SU-DHL-6 (cell line): ENCODE results near the gene MSTO1.

Experiments used
- H2AFZ ChIP-seq: fragments of 200-600 bp; sonication (generic); 2 replicates; pipeline ENCODE4 v1.6.1; 2014; ENCODE audit warnings: low read depth, mild to moderate bottlenecking, moderate library complexity, mixed read lengths, antibody characterized with exemption, low read length; ENCODE audit not compliant: severe bottlenecking
- H3F3A ChIP-seq: fragments of 200-600 bp; shearing (Covaris generic); 2 replicates; pipeline ENCODE4 v1.6.0; 2016; ENCODE audit warnings: antibody characterized with exemption, mild to moderate bottlenecking; ENCODE audit not compliant: insufficient read depth
- H3K27ac ChIP-seq: fragments of 200-600 bp; sonication (generic); 2 replicates; pipeline ENCODE4 v1.5.1; 2016; ENCODE audit warnings: low read depth, mild to moderate bottlenecking, low read length, moderate library complexity, mixed read lengths
- H3K27me3 ChIP-seq: fragments of 200-600 bp; sonication (generic), shearing (Covaris generic); 2 replicates; pipeline ENCODE4 v1.6.0; 2014; ENCODE audit warnings: mild to moderate bottlenecking, low read length
- H3K36me3 ChIP-seq: fragments of 200-600 bp; sonication (generic); 2 replicates; pipeline ENCODE4 v1.6.1; 2014; ENCODE audit warnings: mild to moderate bottlenecking, low read length, mixed read lengths
- H3K4me2 ChIP-seq: fragments of 300-600, 200-600 bp; shearing (Covaris generic), sonication (generic); 2 replicates; pipeline ENCODE4 v1.6.0; 2014; ENCODE audit warnings: low read length, low read depth, mild to moderate bottlenecking; ENCODE audit not compliant: poor library complexity, severe bottlenecking
- H3K4me3 ChIP-seq: fragments of 200-600 bp; sonication (generic); 2 replicates; pipeline ENCODE4 v1.5.1; 2014; ENCODE audit warnings: antibody characterized with exemption, low read length, mild to moderate bottlenecking, mixed read lengths; ENCODE audit not compliant: insufficient read depth, poor library complexity, severe bottlenecking
- H3K79me2 ChIP-seq: fragments of 200-600 bp; sonication (generic); 2 replicates; pipeline ENCODE4 v1.6.1; 2014; ENCODE audit warnings: mild to moderate bottlenecking, low read length, moderate library complexity; ENCODE audit not compliant: insufficient read depth
- H3K9ac ChIP-seq: fragments of 200-600 bp; sonication (generic); 2 replicates; pipeline ENCODE4 v1.7.0; 2014; ENCODE audit warnings: mild to moderate bottlenecking, low read length
- H3K9me2 ChIP-seq: fragments of 200-600 bp; sonication (generic); replicated peaks from 2 replicates; pipeline ENCODE4 v1.6.1; 2014; ENCODE audit warnings: low read length; ENCODE audit not compliant: insufficient read depth
- H3K9me3 ChIP-seq: fragments of 200-600 bp; sonication (generic); 2 replicates; pipeline ENCODE4 v1.6.1; 2014; ENCODE audit warnings: low read length, mixed read lengths; ENCODE audit not compliant: insufficient read depth
- H4K20me1 ChIP-seq: fragments of 200-600 bp; sonication (generic); 2 replicates; pipeline ENCODE4 v1.6.1; 2014; ENCODE audit warnings: low read depth, mild to moderate bottlenecking, antibody characterized with exemption, low read length, moderate library complexity, mixed read lengths
- EZH2phosphoT487 ChIP-seq: fragments of 200-600 bp; sonication (generic), shearing (Covaris generic); conservative IDR thresholded peaks from 2 replicates; pipeline ENCODE4 v1.6.1; 2018; ENCODE audit warnings: mild to moderate bottlenecking, antibody characterized with exemption, low read length, moderate library complexity, mixed read lengths
- TF ChIP-seq, protein P1 (sequence below): fragments of 200-600 bp; sonication (generic); IDR thresholded peaks from one replicate; pipeline ENCODE4 v1.5.1; 2017; ENCODE audit warnings: antibody characterized with exemption, mild to moderate bottlenecking, low read length, moderate library complexity; ENCODE audit not compliant: insufficient read depth, poor library complexity, severe bottlenecking

Gene MSTO1

DNA sequence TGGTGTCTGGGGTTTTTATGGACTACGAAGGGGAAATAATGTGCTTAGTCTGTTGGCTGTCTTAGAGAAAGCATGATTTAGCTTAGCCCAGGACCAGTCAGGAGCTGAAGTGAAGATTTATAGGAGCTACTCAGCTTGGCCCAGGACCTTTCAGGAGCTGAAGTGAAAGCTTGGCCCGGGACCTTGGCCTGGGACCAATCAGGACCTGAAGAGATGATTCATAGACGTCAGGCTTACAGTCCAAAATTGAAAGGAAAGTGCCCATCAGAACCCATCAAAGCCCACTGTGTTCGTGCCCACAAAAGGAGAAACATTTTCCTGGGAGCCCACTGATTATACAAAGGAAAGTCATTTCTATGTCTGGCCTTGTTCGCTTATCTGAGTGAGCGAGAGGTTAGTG is 35.6 kb downstream of the MSTO1 start:
- Histone ChIP-seq H3K9me2 (no peaks in the 10 kb centered on the region), H3K79me2 (no peaks in the 10 kb centered on the region), H3F3A (no peaks in the 10 kb centered on the region), H3K9ac (no peak overlapping the region), H3K4me2 (no peak overlapping the region), H4K20me1 (no peaks in the 10 kb centered on the region), H3K27ac (no peak overlapping the region), H3K27me3 (no peaks in the 10 kb centered on the region), H3K9me3 (peaks cover 17% of the 10 kb centered on the region; the same call in 1 of the 2 replicates), H3K4me3 (no peak overlapping the region), H2AFZ (no peak overlapping the region), H3K36me3 (no peaks in the 10 kb centered on the region)
- TF ChIP-seq, protein P1, sequence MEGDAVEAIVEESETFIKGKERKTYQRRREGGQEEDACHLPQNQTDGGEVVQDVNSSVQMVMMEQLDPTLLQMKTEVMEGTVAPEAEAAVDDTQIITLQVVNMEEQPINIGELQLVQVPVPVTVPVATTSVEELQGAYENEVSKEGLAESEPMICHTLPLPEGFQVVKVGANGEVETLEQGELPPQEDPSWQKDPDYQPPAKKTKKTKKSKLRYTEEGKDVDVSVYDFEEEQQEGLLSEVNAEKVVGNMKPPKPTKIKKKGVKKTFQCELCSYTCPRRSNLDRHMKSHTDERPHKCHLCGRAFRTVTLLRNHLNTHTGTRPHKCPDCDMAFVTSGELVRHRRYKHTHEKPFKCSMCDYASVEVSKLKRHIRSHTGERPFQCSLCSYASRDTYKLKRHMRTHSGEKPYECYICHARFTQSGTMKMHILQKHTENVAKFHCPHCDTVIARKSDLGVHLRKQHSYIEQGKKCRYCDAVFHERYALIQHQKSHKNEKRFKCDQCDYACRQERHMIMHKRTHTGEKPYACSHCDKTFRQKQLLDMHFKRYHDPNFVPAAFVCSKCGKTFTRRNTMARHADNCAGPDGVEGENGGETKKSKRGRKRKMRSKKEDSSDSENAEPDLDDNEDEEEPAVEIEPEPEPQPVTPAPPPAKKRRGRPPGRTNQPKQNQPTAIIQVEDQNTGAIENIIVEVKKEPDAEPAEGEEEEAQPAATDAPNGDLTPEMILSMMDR: no peak
- no peak for TF ChIP-seq EZH2phosphoT487

DNA sequence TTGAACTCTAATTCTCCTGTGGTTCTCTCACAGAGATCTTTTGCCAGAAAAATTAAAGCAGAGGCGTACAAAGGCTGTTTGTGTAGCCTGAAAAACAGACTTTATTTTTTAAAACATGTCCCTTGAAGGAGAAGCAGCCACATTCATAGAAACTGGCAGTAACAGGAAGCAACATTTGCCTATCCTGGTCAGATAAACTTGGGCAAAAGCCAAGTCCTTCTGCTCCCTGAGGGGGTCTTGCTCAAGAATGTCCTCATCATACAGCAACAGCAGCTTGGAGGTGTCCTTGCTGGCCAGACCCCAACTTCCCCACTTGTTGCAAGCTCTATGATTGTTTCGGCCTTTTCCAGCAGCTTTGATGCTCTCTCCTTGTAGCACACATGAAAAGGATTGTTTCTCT is 36.3 kb downstream of the MSTO1 start:
- no peaks in the 10 kb centered on the region for H3K27me3 ChIP-seq
- no peaks in the 10 kb centered on the region for H3K79me2 ChIP-seq
- no peak overlapping the region for H3K27ac ChIP-seq
- H3K9me2 ChIP-seq: no peaks in the 10 kb centered on the region
- no peak overlapping the region for H3K9ac ChIP-seq
- no peak overlapping the region for H2AFZ ChIP-seq
- no peak overlapping the region for H3K4me2 ChIP-seq
- H3F3A ChIP-seq: no peaks in the 10 kb centered on the region
- no peak overlapping the region for H3K4me3 ChIP-seq
- peaks cover 16% of the 10 kb centered on the region; the same call in 1 of the 2 replicates for H3K9me3 ChIP-seq
- no peaks in the 10 kb centered on the region for H3K36me3 ChIP-seq
- no peaks in the 10 kb centered on the region for H4K20me1 ChIP-seq
- TF ChIP-seq, protein P1: no peak
- no peak for TF ChIP-seq EZH2phosphoT487

DNA sequence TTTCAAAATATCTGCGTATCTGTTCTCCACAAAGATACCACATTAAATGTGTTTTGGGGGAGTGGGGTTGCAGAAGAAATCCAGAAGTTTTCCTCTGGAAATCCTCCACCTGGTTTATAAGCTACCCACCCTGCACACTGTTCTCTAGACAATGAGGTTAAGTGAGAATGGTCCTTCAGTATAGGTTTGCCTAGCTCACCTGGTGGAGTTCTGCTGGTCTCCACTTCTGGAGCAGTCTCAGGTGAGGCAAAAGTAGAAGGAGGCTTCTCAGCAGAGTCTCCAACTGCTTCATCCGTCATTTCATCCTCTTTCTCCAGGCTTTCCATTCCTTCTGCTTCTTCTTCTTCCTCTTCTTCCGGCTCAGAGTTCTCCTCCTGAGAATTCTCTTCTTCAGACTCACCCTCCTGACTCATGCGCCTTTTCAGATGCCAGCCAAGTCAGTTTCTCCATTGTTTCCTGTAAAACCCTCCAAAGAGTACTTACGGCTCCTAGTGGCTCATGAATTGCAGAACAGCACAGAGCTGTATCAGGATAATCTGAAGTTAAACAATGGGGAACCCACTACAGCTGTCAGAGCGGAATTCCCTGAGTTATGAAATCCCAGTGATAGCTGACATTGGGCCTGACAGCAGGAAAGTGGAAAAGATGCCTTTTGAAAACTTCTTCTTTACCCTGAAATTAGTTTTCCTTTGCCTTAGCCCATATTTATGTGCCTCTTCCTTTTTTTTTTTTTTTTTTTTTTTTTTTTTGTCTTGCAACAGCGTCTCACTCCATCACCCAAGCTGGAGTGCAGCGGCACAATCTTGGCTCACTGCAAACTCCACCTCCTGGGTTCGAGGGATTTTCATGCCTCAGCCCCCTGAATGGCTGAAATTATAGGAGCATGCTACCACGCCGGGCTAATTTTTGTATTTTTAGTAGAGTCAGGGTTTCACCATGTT is 38.5 kb downstream of the MSTO1 start:
- no peaks in the 10 kb centered on the region for H4K20me1 ChIP-seq
- no peak overlapping the region for H2AFZ ChIP-seq
- TF ChIP-seq, protein P1: no peak
- TF ChIP-seq EZH2phosphoT487: no peak
- H3F3A ChIP-seq: no peaks in the 10 kb centered on the region
- no peak overlapping the region for H3K4me2 ChIP-seq
- H3K4me3 ChIP-seq: no peak overlapping the region
- H3K27me3 ChIP-seq: no peaks in the 10 kb centered on the region
- no peaks in the 10 kb centered on the region for H3K79me2 ChIP-seq
- no peak overlapping the region for H3K27ac ChIP-seq
- peaks cover 3% of the 10 kb centered on the region; the same call in 1 of the 2 replicates for H3K9me3 ChIP-seq
- no peak overlapping the region for H3K9ac ChIP-seq
- H3K36me3 ChIP-seq: no peaks in the 10 kb centered on the region
- no peaks in the 10 kb centered on the region for H3K9me2 ChIP-seq
